HEK293 (cell line): ENCODE data around the gene LCORL.

Source experiments
- CTCF ChIA-PET: fragments of 350-600 bp; formaldehyde crosslinking; extraction: SDS; loops from one replicate; lab custom pipeline; 2021; ENCODE audit warnings: antibody characterized with exemption; lab: Yijun Ruan, JAX
- POLR2A ChIA-PET: fragments of 300-600 bp; formaldehyde crosslinking; extraction: SDS; loops from one replicate; lab custom pipeline; 2020; ENCODE audit warnings: antibody characterized with exemption, inconsistent platforms; lab: Yijun Ruan, JAX
- H3K27ac ChIP-seq: fragments of 200-500 bp; sonication (Bioruptor generic); 2 replicates; pipeline ENCODE4 v1.5.1; 2014; ENCODE audit warnings: low read depth, low read length, control low read depth, inconsistent platforms; ENCODE audit errors: extremely low read depth
- H3K36me3 ChIP-seq, 2 experiments: fragments of 200-500 bp in 1 of 2; sonication (Bioruptor generic) in 1 of 2; 1 replicate in 1 of 2; 2 replicates in 1 of 2; pipeline ENCODE4 v1.5.1; 2014 to 2017; ENCODE audit warnings: inconsistent platforms in 2 of 2, low read length in 2 of 2; ENCODE audit not compliant: control insufficient read depth in 2 of 2, insufficient read depth in 1 of 2
- H3K4me1 ChIP-seq: fragments of 200-500 bp; sonication (Bioruptor generic); 2 replicates; pipeline ENCODE4 v1.5.1; 2014; ENCODE audit warnings: mild to moderate bottlenecking, low read length, inconsistent platforms; ENCODE audit not compliant: control insufficient read depth, insufficient read depth
- H3K4me3 ChIP-seq: 2 replicates; pipeline ENCODE4 v1.5.1; 2011; ENCODE audit warnings: low read depth, mild to moderate bottlenecking, control low read depth, low read length, moderate library complexity
- H3K9me3 ChIP-seq: fragments of 200-500 bp; sonication (Bioruptor generic); 2 replicates; pipeline ENCODE4 v1.5.1; 2014; ENCODE audit warnings: low read depth, low read length, inconsistent platforms; ENCODE audit not compliant: control insufficient read depth, insufficient read depth
- EGR2 ChIP-seq: fragments of 450-650 bp; formaldehyde crosslinking; IDR thresholded peaks from 2 replicates; pipeline ENCODE4 v1.5.1; 2016; ENCODE audit warnings: low read depth, missing biosample characterization, missing genetic modification characterization
- GLIS2 ChIP-seq: fragments of 450-650 bp; formaldehyde crosslinking; IDR thresholded peaks from 2 replicates; pipeline ENCODE4 v1.5.1; 2016; ENCODE audit warnings: missing biosample characterization, missing genetic modification characterization
- KLF10 ChIP-seq: fragments of 450-650 bp; IDR thresholded peaks from 2 replicates; pipeline ENCODE4 v1.5.1; 2018; ENCODE audit warnings: missing biosample characterization, mild to moderate bottlenecking, missing genetic modification characterization
- SP3 ChIP-seq: fragments of 450-650 bp; formaldehyde crosslinking; IDR thresholded peaks from 2 replicates; pipeline ENCODE4 v1.5.1; 2016; ENCODE audit warnings: missing biosample characterization, missing genetic modification characterization
- ZBTB17 ChIP-seq: fragments of 450-650 bp; formaldehyde crosslinking; IDR thresholded peaks from 2 replicates; pipeline ENCODE4 v1.5.1; 2016; ENCODE audit warnings: missing biosample characterization, missing genetic modification characterization
- ZBTB8A ChIP-seq: fragments of 450-650 bp; formaldehyde crosslinking; IDR thresholded peaks from 2 replicates; pipeline ENCODE4 v1.5.1; 2016; ENCODE audit warnings: missing biosample characterization, missing genetic modification characterization
- ZEB2 ChIP-seq: fragments of 450-650 bp; formaldehyde crosslinking; IDR thresholded peaks from 2 replicates; pipeline ENCODE4 v1.5.1; 2016; ENCODE audit warnings: missing biosample characterization, missing genetic modification characterization
- ZNF10 ChIP-seq: fragments of 450-650 bp; formaldehyde crosslinking; IDR thresholded peaks from 2 replicates; pipeline ENCODE4 v1.5.1; 2017; ENCODE audit warnings: missing biosample characterization, missing genetic modification characterization
- ZNF133 ChIP-seq: fragments of 450-650 bp; formaldehyde crosslinking; IDR thresholded peaks from 2 replicates; pipeline ENCODE4 v1.5.1; 2016; ENCODE audit warnings: missing biosample characterization, missing genetic modification characterization
- ZNF214 ChIP-seq: fragments of 450-650 bp; formaldehyde crosslinking; IDR thresholded peaks from 2 replicates; pipeline ENCODE4 v1.5.1; 2017; ENCODE audit warnings: missing biosample characterization, mild to moderate bottlenecking, missing genetic modification characterization, borderline replicate concordance
- ZNF266 ChIP-seq: fragments of 450-650 bp; formaldehyde crosslinking; IDR thresholded peaks from 2 replicates; pipeline ENCODE4 v1.5.1; 2016; ENCODE audit warnings: missing biosample characterization, missing genetic modification characterization, low read depth
- ZNF311 ChIP-seq: fragments of 450-650 bp; formaldehyde crosslinking; IDR thresholded peaks from 2 replicates; pipeline ENCODE4 v1.5.1; 2017; ENCODE audit warnings: missing biosample characterization, missing genetic modification characterization, borderline replicate concordance
- ZNF366 ChIP-seq: fragments of 450-650 bp; formaldehyde crosslinking; conservative IDR thresholded peaks from 2 replicates; pipeline ENCODE4 v1.5.1; 2016; ENCODE audit warnings: missing biosample characterization, missing genetic modification characterization
- ZNF423 ChIP-seq: fragments of 450-650 bp; formaldehyde crosslinking; IDR thresholded peaks from 2 replicates; pipeline ENCODE4 v1.5.1; 2016; ENCODE audit warnings: missing biosample characterization, missing genetic modification characterization
- ZNF501 ChIP-seq: fragments of 450-650 bp; formaldehyde crosslinking; IDR thresholded peaks from 2 replicates; pipeline ENCODE4 v1.5.1; 2016; ENCODE audit warnings: missing biosample characterization, missing genetic modification characterization
- ZNF555 ChIP-seq: fragments of 450-650 bp; formaldehyde crosslinking; conservative IDR thresholded peaks from 2 replicates; pipeline ENCODE4 v1.5.1; 2017; ENCODE audit warnings: missing biosample characterization, mild to moderate bottlenecking, missing genetic modification characterization, inconsistent platforms
- ZNF600 ChIP-seq: fragments of 450-650 bp; formaldehyde crosslinking; IDR thresholded peaks from 2 replicates; pipeline ENCODE4 v1.5.1; 2016; ENCODE audit warnings: missing biosample characterization, missing genetic modification characterization
- ZNF610 ChIP-seq: fragments of 450-650 bp; formaldehyde crosslinking; IDR thresholded peaks from 2 replicates; pipeline ENCODE4 v1.5.1; 2016; ENCODE audit warnings: missing biosample characterization, missing genetic modification characterization, borderline replicate concordance
- ZNF777 ChIP-seq: fragments of 450-650 bp; formaldehyde crosslinking; IDR thresholded peaks from 2 replicates; pipeline ENCODE4 v1.5.1; 2017; ENCODE audit warnings: missing biosample characterization, missing genetic modification characterization, borderline replicate concordance
- TF ChIP-seq, protein P1 (sequence below): fragments of 450-650 bp; formaldehyde crosslinking; IDR thresholded peaks from 2 replicates; pipeline ENCODE4 v1.5.1; 2016; ENCODE audit warnings: missing biosample characterization, missing genetic modification characterization
- TF ChIP-seq, protein P2 (sequence below): fragments of 450-650 bp; IDR thresholded peaks from 2 replicates; pipeline ENCODE4 v1.5.1; 2018; ENCODE audit warnings: missing biosample characterization, mild to moderate bottlenecking, missing genetic modification characterization
- TF ChIP-seq, protein P3 (sequence below): fragments of 450-650 bp; formaldehyde crosslinking; IDR thresholded peaks from 2 replicates; pipeline ENCODE4 v1.5.1; 2016; ENCODE audit warnings: missing biosample characterization, missing genetic modification characterization
- TF ChIP-seq, protein P4 (sequence below): fragments of 450-650 bp; formaldehyde crosslinking; IDR thresholded peaks from 2 replicates; pipeline ENCODE4 v1.5.1; 2017; ENCODE audit warnings: missing biosample characterization, mild to moderate bottlenecking, missing genetic modification characterization, moderate library complexity
- TF ChIP-seq, protein P5 (sequence below): fragments of 450-650 bp; formaldehyde crosslinking; IDR thresholded peaks from 2 replicates; pipeline ENCODE4 v1.5.0; 2017; ENCODE audit warnings: missing biosample characterization, missing genetic modification characterization, borderline replicate concordance

LCORL gene

DNA sequence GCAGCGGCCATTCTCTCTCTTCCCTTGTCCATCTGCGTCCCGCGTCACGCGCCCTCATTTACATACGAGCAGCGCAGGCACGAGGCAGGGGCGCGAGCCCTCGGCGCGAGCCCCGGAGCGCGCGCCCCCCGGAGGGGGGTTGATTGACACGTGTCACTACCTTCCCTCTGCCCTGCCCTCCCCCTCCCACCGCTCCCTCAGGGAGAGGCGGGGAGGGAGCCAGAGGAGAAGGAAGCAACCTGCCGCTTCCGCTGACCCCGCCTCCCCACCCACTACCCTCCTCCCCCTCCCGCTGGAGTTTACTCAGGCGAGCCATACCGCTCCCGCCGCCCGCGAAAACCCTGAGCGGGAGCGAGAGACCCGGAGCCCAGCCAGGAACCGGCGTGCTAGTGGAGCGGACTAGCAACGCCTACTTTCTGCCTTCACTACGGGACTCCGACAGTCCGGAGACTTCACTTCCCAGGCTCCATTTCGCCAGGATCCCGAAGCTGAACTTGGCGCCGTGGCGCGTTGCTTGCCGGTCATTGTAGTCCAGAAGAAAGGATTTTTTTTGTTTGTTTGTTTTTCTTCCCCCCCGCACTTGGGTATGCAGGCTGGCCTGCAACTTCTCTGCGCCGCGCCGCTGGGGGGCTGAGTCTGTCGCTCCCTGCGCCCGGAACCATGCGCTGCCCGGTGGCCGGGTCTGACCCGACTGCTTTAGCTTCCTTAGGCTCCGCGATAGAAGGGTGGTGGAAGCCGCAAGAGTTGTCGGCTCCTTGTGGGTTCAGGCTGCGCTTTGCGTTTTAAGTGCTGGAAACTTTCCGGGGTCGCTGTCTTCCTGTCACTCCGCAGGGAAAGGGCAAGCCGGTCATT, at the start of gene LCORL:
Gene LCORL, minus strand, starts transcription at position 36 of the 852 bp plus-strand sequence. Its CDS starts 4 bp downstream, at position 32.
- Histone ChIP-seq H3K27ac (peak within 1 kb of the TSS; percentile 86), H3K4me3 (peak within 1 kb of the TSS; percentile 75), H3K4me1 (no peaks in the 10 kb centered on the region), H3K36me3 (no peaks in the 10 kb centered on the region), H3K9me3 (no peaks in the 10 kb centered on the region)
- ChIA-PET CTCF (interaction anchor here (0.6 to 1.0 kb wide), 2 partner anchors 473 to 475 kb away, joined by 4 read pairs; no protein-coding TSS in a partner anchor), POLR2A (interaction anchor here (0.7 to 1.0 kb wide), 2 partner anchors 212 to 1568 kb away, joined by 6 read pairs; partner anchors contain the start of genes DCAF16 and NCAPG)
- peak; percentile 85 for TF ChIP-seq ZNF366
- TF ChIP-seq ZNF555 (tag by site-specific recombination): no peak
- TF ChIP-seq, protein P1, sequence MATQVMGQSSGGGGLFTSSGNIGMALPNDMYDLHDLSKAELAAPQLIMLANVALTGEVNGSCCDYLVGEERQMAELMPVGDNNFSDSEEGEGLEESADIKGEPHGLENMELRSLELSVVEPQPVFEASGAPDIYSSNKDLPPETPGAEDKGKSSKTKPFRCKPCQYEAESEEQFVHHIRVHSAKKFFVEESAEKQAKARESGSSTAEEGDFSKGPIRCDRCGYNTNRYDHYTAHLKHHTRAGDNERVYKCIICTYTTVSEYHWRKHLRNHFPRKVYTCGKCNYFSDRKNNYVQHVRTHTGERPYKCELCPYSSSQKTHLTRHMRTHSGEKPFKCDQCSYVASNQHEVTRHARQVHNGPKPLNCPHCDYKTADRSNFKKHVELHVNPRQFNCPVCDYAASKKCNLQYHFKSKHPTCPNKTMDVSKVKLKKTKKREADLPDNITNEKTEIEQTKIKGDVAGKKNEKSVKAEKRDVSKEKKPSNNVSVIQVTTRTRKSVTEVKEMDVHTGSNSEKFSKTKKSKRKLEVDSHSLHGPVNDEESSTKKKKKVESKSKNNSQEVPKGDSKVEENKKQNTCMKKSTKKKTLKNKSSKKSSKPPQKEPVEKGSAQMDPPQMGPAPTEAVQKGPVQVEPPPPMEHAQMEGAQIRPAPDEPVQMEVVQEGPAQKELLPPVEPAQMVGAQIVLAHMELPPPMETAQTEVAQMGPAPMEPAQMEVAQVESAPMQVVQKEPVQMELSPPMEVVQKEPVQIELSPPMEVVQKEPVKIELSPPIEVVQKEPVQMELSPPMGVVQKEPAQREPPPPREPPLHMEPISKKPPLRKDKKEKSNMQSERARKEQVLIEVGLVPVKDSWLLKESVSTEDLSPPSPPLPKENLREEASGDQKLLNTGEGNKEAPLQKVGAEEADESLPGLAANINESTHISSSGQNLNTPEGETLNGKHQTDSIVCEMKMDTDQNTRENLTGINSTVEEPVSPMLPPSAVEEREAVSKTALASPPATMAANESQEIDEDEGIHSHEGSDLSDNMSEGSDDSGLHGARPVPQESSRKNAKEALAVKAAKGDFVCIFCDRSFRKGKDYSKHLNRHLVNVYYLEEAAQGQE: peak; percentile 14; the same call in 1 of the 2 replicates
- TF ChIP-seq EGR2: peak; percentile 70
- TF ChIP-seq KLF10 (tag by site-specific recombination): peak; percentile 45; the same call in 1 of the 2 replicates
- TF ChIP-seq, protein P2, sequence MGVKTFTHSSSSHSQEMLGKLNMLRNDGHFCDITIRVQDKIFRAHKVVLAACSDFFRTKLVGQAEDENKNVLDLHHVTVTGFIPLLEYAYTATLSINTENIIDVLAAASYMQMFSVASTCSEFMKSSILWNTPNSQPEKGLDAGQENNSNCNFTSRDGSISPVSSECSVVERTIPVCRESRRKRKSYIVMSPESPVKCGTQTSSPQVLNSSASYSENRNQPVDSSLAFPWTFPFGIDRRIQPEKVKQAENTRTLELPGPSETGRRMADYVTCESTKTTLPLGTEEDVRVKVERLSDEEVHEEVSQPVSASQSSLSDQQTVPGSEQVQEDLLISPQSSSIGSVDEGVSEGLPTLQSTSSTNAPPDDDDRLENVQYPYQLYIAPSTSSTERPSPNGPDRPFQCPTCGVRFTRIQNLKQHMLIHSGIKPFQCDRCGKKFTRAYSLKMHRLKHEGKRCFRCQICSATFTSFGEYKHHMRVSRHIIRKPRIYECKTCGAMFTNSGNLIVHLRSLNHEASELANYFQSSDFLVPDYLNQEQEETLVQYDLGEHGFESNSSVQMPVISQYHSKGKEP (tag by site-specific recombination): peak; percentile 93
- no peak for TF ChIP-seq ZNF133 (tag by site-specific recombination)
- TF ChIP-seq ZNF266 (tag by site-specific recombination): no peak
- no peak for TF ChIP-seq ZNF501 (tag by site-specific recombination)
- TF ChIP-seq ZNF311 (tag by site-specific recombination): no peak
- TF ChIP-seq ZNF600: peak; percentile 76
- TF ChIP-seq, protein P3, sequence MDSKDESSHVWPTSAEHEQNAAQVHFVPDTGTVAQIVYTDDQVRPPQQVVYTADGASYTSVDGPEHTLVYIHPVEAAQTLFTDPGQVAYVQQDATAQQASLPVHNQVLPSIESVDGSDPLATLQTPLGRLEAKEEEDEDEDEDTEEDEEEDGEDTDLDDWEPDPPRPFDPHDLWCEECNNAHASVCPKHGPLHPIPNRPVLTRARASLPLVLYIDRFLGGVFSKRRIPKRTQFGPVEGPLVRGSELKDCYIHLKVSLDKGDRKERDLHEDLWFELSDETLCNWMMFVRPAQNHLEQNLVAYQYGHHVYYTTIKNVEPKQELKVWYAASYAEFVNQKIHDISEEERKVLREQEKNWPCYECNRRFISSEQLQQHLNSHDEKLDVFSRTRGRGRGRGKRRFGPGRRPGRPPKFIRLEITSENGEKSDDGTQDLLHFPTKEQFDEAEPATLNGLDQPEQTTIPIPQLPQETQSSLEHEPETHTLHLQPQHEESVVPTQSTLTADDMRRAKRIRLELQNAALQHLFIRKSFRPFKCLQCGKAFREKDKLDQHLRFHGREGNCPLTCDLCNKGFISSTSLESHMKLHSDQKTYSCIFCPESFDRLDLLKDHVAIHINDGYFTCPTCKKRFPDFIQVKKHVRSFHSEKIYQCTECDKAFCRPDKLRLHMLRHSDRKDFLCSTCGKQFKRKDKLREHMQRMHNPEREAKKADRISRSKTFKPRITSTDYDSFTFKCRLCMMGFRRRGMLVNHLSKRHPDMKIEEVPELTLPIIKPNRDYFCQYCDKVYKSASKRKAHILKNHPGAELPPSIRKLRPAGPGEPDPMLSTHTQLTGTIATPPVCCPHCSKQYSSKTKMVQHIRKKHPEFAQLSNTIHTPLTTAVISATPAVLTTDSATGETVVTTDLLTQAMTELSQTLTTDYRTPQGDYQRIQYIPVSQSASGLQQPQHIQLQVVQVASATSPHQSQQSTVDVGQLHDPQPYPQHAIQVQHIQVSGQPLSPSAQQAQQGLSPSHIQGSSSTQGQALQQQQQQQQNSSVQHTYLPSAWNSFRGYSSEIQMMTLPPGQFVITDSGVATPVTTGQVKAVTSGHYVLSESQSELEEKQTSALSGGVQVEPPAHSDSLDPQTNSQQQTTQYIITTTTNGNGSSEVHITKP: peak; percentile 66
- TF ChIP-seq, protein P4, sequence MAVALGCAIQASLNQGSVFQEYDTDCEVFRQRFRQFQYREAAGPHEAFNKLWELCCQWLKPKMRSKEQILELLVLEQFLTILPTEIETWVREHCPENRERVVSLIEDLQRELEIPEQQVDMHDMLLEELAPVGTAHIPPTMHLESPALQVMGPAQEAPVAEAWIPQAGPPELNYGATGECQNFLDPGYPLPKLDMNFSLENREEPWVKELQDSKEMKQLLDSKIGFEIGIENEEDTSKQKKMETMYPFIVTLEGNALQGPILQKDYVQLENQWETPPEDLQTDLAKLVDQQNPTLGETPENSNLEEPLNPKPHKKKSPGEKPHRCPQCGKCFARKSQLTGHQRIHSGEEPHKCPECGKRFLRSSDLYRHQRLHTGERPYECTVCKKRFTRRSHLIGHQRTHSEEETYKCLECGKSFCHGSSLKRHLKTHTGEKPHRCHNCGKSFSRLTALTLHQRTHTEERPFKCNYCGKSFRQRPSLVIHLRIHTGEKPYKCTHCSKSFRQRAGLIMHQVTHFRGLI (tag by site-specific recombination): peak; percentile 86
- peak; percentile 79 for TF ChIP-seq ZBTB17 (tag by site-specific recombination)
- TF ChIP-seq SP3: peak; percentile 73
- TF ChIP-seq GLIS2 (tag by site-specific recombination): peak; percentile 80
- TF ChIP-seq ZNF777 (tag by site-specific recombination): no peak
- peak; percentile 58 for TF ChIP-seq ZBTB8A (tag by site-specific recombination)
- no peak for TF ChIP-seq ZNF10
- TF ChIP-seq ZNF423 (tag by site-specific recombination): 0 out of 2 replicates have a peak, but pooled peaks have one; percentile 39
- peak; percentile 69 for TF ChIP-seq ZEB2 (tag by site-specific recombination)
- TF ChIP-seq ZNF610: peak; percentile 44
- no peak for TF ChIP-seq ZNF214 (tag by site-specific recombination)
- TF ChIP-seq, protein P5, sequence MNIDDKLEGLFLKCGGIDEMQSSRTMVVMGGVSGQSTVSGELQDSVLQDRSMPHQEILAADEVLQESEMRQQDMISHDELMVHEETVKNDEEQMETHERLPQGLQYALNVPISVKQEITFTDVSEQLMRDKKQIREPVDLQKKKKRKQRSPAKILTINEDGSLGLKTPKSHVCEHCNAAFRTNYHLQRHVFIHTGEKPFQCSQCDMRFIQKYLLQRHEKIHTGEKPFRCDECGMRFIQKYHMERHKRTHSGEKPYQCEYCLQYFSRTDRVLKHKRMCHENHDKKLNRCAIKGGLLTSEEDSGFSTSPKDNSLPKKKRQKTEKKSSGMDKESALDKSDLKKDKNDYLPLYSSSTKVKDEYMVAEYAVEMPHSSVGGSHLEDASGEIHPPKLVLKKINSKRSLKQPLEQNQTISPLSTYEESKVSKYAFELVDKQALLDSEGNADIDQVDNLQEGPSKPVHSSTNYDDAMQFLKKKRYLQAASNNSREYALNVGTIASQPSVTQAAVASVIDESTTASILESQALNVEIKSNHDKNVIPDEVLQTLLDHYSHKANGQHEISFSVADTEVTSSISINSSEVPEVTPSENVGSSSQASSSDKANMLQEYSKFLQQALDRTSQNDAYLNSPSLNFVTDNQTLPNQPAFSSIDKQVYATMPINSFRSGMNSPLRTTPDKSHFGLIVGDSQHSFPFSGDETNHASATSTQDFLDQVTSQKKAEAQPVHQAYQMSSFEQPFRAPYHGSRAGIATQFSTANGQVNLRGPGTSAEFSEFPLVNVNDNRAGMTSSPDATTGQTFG (tag by site-specific recombination): no peak
